Esophagus mucosa (tissue), 1 donor: ENCODE results near the gene JARID2. TPM values are rescaled to one million over a fixed set of nuclear protein-coding genes. Genes with fewer than 3 reads are reported as not detected.
A peak's percentile ranks its signal among the peaks of the same experiment; 100 is the strongest.

ENCODE experiments used
- ATAC-seq: fragments of 200-7000 bp; cut with Tn5 transposase; one replicate; pipeline ENCODE4 v1.9.1; 2020
- total RNA-seq: library from RNA; stranded (reverse); gene quantifications from one replicate; pipeline ENCODE4 v1.2.4, GENCODE V29; 2023
- donor health status: DM: yes; HTN: yes; CAD: no.

The JARID2 gene
- total RNA-seq, 1 donor from 2014 or later = 22.1 TPM

DNA sequence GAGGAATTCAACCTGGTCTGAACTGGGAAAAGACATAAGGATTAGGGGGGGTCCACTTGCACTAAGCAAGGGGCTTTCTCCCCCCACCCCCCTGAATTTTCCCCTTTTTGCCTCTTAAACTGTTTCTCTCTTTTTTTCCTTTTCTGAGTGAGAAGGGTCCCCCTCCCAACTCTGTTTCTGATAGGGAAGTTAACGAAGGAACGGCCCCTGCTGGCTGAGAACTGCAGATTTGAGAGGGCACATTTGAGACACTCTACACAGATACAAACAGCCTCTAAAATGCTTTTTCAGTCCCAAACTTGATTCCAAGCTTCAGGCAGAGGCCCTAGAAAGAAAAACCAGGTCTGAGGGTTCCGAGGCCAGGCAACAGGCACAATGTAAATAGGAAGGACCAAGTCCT, 91.7 kb downstream of the JARID2 start:
- ATAC-seq = no peak

DNA sequence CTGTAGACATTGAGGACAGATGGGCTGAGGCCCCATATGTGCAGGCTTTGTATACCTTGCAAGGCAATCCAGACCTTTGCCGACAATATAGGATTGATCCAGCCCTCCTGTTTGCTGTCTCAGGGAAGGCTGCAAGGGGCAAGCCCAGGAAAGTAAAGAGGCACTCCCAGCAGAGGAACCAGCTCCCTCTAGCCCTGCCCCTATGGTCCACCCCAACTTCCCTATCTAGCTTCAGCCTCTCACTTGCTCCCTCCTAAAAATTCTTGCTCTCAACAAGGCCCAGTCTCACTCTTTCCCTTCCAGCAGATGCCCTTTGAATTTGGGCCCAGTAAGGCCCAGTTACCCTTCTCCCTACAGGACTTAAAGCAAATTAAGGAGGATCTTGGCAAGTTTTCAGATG, 92.6 kb downstream of the JARID2 start:
- no peak for ATAC-seq

DNA sequence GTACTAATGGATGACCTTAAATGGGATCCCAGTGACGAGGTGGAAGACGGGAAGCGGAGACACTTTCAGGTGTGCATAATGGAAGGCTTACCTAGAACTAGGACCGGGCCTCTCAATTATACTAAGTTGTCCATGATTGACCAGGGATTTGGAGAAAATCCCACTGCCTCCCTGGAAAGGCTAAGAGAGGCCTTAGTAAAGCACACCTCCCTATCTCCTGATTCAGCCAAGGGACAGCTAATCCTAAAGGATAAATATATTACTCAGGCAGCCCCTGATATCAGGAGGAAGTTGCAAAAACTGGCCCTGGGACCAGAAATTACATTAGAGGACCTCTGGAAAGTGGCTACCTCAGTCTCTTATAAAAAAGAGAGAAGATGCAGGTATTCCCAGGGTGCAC, 93.2 kb downstream of the JARID2 start:
- ATAC-seq = no peak

DNA sequence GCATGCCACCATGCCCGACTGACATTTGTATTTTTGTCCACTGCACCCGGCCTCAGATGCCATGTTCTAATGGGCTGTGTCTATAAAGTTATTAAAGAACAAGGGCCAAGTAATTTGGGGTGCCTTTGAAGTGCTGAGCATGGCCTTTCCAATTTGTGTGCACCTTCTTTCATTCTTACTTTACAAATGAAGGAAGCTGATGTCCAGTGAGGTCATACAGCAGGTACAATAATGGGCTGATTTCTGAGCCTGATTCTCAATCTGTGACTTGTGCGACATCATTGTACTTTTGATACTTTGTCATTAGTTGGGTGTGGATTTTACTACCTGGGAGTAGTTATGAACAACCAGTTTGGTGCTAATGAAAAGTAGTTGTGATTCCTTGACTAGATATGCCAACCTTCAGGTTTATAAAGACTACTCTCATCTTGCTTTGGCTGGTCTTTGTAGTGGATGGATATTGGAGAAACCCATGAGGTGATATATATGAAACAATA, 94.3 kb downstream of the JARID2 start:
- peak; percentile 53 for ATAC-seq

DNA sequence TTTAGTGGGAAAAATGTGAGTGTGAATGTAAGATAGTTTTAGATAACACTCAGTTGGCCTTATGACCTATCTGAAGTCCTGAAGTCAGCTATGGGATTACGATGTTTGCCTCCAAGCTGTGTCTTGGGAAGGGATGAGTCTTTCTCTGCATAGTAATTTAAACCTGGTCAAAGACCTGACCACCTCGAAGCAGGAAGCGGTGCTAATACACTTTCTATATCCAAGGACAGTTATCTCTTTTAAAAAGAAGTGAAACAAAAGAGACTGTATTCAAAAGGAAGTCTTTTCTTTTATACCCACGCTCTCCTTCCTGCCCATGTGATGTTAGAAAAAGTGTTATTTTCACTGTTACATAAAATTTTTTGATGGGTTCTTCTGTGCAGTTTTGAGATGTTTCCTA, 94.9 kb downstream of the JARID2 start:
- no peak for ATAC-seq

DNA sequence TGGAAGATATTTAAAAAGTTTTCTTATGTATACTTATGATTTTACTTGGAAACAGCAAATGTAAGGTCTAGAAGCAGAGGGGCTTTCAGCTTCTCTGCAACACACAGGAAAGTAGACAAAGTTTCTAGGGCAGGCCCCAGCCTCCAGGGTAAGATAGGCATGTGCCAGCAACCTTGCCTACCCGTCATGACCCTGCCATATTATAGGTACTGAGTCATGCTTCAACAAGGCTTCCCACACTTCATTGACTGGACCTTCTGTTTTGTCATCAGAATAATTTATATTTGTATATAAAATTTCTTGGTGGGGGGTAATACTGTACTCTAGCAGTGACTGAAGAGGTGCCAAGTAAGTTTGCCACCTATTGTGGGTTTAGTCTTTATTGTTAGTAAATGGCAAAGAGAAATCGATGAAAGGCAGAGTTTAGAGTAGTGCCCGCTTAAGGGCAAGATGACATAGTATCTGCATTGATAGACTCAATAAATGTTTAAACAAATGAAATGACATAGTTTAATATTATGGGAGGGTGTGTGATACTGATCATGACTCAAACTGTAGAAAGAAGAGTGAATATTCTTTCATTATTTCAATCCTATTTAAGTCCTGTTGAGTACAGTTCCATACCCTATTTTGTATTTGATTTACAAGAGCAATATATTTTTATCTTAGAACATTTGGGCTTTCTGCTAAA, 95.6 kb downstream of the JARID2 start:
- peak; percentile 61 for ATAC-seq

DNA sequence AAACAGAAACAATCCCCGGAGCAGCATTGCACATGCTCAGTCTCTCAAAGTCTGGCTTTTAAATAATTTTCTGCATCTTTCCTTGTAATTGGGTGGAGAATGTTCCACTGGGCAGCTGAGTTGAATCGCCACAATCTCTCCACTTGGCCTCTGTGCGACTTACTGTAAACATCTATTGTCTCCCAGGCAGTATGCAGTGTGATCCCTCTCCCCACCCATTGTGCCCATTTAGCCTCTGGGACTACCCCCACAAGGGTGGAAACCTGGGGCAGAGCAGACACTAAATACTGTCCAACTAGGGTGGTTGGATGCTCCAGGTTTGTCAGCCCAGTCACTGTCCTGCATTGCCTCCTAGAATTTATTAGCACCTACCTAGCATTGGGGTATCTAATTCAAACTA, 96.2 kb downstream of the JARID2 start:
- no peak for ATAC-seq

DNA sequence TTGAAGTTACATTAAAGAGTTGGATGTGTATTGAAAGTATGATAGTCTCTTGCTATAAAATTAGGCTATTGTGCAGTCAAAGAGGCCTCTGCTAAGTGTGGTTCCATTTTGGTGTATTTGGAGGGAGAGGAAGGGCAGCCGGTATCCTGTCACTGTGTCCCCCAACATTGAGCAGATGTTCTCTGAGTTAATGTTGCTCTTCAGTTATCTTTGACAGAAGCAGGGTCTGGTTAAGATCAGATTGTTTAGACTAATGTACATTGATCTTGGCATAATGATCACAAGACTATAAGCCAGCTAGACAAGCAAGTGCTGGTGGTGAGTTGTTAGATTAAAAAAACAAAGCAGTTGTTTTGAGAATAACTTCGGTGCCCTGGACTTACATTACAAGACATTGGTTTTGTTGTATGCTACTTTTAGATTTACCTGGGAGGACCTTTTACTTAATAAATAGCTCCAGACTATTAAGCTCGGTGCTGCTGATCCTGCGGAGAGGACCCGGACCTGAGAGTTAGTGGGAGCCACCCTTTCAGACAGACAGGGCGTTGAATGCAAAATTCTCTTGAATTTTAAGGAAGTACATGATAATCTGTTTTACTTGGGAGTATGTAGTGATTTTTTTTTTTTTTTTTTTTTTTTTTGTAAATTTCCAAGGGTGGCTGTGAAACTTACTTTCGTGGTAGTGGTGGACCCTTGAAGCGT, 97.8 kb downstream of the JARID2 start:
- no peak for ATAC-seq

DNA sequence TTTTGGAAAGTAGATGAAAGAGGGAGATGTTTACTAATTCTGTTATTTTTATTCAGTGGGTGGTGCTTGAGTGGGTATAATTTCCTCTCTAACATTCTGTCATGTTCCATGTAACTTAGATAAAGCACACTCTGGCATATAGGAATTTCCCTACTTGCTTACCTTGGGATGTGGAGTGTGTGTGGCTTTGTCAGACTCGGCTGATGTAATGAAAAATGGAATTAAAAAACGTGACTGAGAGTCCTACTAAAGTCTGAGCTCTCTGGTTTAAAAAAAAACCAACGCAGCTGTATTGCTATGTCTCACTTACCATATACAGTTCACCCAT, 98.3 kb downstream of the JARID2 start:
- ATAC-seq = no peak

DNA sequence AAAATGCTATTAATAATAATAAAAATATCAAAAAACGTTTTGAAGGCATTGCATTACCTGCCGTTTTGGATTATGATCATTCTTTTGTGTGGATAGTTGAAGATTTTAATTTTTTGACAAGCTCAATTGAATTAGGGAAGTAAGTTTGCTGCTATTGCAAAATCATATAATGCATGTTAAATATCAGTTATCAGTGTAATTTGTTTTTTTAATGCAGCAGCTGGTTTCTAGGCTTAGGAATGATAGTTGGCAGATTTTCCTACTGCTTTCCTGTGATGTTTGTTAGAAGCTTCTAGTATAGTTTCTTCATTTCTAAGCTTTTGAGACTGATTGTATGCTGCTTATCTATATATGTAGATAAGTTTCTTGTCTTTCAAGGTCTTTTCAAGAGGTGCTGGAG, 99.0 kb downstream of the JARID2 start:
- no peak for ATAC-seq

DNA sequence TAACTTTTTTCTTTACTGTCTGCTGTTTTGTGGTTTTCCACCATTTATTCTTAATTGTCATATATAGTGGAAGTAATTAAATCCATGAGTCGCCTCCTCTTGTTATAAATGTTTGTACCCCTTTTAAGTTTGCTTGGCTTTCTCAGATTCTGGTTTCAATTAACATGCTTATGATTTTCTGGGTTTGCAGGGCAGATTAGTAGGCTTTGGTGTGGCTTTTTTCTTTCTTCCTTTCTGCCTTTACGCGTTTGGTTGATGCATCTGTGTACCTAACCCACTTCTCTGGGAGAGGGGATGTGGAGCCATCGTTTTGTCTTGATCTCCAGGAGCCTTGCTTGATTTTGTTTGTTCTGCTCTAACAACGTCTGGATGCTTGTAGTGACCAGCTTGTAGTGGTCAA, 100.4 kb downstream of the JARID2 start:
- ATAC-seq = no peak

DNA sequence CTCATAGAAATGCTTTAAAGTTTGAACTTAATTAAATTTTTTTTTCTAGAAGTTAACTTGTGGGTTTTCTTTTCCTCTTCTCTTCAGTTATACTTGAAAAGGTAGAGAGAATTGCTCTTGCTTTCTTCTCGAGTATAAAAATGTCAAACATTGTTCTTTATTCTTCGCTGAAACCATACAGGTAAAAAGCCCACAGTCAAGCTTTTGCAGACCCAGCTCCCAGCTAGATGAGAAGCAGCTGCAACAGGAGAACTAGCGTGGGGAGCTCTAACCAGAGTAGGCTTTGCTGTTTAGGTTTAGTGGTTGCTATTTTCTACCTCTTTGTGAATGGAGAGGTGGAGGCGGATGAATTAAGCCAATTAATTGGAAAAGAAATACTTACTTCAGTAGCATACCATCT, 102.7 kb downstream of the JARID2 start:
- no peak for ATAC-seq

DNA sequence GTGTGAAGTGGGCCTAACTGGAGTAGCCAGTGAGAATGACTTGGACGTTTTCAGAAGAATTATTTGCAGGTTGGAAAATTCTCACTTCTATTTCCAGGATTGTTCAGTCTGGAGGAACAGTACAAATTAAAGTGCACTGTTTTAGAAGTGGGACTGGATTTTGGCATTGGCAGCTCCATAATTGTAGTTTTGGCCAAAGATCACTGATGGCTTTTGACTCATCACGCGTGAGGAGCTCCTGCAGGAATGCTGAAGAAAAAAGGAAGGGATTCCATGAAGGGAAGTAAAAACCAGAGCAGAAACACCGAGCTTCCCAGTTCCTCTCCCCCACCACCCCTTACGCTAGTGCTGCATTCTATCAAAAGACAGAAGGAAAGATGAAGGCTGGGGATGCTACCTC, 103.5 kb downstream of the JARID2 start:
- no peak for ATAC-seq

DNA sequence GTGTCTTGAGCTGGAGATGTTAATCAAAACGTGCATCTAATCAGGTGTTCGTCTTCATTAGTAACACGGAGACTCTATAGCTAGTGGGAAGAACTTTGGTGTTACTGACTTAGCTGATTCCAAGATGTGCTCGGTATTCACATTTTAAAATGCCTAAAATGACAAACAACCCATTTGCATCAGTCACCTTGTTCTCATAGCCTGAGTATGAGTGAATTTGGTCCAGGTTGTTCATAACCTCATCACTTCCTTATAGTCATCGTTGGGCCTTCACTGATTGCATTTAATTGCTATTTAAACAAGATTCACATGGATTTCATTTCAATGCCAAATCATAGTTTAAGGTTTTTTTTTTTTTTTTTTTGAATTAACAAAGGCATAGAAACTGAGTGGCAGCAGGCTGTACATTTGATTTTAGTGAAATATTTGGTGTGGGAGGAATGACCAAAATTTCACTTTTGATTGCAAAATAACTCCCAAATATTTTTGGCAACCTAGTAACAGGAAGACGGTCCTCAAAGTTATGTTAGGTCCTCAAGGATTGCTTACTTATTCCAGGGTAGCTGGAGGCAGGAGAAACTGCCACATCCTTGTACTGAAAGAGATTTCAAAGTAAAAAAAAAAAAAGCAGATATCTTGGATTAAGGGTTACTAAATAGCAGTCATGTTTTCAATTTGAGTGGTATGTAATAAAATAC, 104.7 kb downstream of the JARID2 start:
- no peak for ATAC-seq

DNA sequence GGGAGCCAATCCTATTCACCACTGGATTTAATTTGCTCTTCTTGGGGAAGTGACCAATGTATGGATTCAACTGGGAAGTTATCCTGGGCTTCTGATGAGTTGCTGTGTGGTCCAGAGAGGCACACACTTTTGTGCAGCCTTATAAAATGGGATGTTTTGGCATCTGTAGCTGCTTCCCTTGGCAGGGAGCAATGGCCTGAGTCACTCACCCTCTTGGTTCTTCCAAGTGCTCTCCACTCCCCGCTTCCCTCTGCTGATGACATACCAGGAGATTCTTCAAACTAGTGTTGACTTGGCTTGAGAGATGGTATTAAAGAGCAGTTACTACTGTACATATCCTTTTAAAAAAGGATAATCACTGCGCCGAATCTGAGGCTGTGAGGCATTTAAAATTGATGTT, 105.8 kb downstream of the JARID2 start:
- peak; percentile 72 for ATAC-seq

DNA sequence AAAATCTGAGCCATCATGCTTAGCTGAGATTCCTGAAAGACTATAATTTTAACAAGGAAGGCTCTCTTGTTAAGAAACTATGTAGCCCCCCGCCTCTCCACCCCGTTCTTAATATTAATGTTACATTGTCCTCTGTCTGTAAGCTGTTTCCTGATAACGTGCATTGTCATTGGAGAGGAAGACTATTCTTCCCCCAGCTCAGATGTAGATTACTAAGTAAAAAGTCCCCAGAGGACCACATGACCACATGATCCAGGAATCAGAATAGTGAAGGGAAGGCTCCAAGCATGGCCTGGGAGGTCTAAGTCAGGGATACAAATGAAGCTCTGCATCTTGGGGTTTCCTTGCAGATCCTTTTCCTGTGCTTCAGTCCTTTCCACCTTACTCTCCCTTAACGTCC, 106.4 kb downstream of the JARID2 start:
- ATAC-seq = no peak

DNA sequence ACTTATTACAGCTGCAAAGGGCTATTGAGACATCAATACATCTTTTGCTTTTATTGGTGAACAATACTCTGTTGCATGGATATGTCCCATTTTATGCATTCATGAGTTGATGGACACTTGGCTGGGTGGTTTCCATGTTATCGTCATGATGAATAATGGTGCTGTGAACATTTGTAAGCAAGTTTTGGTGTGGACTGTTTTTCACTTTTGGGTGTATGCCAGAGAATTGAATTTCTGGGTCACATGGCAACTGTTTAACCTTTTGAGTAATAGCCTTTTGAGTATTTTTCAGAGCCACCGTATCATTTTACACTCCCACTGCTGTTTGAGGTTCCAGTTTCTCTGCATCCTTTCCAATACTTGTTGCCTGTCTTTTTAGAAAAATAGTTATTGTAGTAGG, 107.0 kb downstream of the JARID2 start:
- ATAC-seq = no peak

DNA sequence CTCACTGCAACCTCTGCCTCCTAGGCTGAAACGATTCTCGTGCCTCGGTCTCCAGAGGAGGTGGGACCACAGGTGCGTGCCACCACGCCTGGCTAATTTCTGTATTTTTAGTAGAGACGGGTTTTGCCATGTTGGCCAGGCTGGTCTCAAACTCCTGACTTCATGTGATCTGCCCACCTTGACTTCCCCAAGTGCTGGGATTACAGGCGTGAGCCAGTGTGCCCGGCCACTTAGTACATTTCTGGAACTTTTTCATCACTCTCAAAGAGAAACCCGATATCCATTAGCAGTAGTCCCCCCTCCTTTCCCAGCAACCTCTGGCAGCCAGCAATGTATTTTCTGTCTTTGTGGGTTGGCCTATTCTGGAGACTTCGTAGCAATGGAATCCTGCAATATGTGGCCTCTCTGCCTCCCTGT, 109.8 kb downstream of the JARID2 start:
- ATAC-seq = no peak

DNA sequence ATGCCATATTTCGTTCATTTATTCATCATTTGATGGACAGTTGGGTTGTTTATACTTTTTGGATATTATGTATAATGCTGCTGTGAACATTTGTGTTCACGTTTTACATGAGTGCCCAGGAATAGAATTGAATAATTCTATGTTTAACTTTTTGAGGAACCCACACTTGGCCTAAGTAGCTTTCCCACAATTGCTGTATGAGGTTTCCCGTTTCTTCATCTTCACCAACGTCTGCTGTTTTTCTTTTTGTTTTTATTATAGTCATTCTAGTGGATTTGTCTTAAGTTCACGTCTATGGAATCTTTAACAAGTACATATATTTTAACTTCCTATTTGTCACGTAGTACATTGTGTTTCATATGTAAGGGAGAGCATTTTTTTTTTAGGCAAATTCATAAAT, 110.3 kb downstream of the JARID2 start:
- no peak for ATAC-seq

DNA sequence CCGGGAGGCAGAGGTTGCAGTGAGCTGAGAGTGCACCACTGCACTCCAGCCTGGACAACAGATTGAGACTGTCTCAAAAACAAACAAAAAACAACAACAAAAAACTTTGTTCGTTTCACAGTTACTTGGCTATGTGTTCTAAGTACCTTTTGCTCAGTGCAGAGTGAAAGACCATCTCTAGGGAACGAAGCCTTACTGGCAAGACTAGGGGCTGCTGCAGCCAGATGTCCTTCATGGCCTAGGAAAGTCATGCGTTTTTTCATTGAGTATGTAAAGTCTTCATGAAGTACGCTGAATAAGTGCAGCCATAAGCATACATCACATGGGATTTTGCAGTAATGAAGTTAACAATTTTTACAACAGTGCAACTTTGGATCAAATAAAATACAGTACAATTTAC, 111.1 kb downstream of the JARID2 start:
- ATAC-seq = no peak

DNA sequence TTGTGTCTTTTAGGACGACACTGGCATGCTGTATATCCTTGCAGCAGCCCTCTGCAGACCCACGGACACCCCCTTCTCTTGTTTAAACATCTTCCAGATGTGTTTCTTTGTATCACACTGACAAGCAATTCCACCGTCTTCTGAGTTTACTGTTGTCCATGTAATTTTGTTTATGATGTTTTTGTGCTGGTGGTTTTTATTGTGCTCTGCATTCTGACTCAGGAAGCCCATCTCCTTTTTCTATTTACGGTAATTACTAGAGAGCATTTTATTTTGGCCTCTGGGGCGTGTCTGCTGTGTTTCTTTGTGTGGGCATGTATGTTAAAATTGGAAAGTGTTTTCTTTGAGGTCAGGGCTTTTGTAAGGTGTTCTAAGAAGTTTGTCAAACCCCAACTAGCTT, 111.9 kb downstream of the JARID2 start:
- ATAC-seq = no peak

DNA sequence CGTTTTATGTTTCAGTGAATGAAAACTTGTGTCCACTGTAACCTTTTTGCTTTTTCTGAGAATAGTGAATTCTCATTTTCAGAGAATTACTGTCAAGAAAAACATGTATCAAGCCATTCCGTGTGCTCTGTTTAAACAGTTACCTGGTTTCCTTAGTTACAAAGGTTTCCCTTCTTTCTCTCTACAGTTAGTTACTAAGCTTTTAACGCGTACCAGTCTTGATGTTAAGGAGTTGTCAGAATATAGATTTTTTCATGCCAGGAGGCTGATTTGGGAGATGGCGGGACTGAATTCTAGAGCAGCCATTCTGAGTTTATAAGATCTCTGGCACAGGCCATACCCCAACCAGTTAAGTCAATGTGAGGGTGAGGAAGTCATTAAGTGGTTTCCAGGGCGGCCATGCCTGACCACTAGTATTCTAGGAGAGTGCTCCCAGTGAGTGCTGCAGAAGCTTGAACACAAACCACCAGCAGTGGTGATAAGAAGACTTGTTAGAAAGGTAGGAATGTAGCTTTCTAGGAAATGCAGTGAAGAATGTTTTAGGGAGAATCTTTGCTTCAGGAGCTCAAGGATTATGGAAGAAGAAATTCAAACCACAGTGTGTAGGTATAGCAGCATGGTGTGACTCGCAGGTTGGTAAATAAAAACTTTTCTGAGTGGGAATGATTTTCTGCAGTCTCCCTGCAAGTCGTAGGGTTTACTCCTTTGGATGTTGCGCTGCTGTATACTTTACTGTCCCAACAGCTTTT, 112.9 kb downstream of the JARID2 start:
- peak; percentile 18 for ATAC-seq

DNA sequence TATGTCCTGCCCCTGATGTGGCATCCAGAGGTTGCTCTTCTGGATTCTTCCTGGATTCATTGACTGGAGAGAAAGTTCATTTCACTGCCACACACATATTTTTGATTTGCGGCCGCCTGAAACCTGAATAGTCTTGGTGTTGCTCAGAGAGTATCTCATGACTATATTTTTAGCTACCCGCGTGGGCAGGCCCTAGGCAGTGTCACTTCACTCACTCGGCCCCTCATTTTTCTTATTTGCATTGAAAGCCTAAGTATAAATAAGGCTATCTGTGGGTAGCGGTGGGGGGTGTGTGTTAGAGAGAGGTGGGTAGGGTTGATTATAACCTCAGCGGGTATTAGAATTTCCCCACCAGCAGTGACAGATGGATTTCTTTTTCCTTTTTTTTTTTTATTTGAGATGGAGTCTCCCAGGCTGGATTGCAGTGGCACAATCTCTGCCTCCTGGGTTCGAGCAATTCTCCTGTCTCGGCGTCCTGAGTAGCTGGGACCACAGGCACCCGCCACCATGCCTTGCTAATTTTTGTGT, 113.5 kb downstream of the JARID2 start:
- no peak for ATAC-seq
